ENCODE measurements around the gene FFAR3. TPM values are rescaled to one million over a fixed set of nuclear protein-coding genes. Genes with fewer than 3 reads are reported as not detected.

Gene FFAR3
- total RNA-seq (2014; rRNA removed; shearing (Covaris generic)): not detected in 2 replicates

GRCh38 chr19:35357867-35358573 is at the start of gene FFAR3:
Gene FFAR3, plus strand, starts transcription at chr19:35358460. Its CDS starts 431 bp downstream, at chr19:35358891.

GRCh38 chr19:35328851-35329285 is 29.4 kb upstream of the FFAR3 start, which contains the start of gene CD22:
Gene CD22, plus strand, starts transcription at chr19:35329187. Its CDS starts 2,854 bp downstream, at chr19:35332041.

GRCh38 chr19:35347171-35347929 is 10.9 kb upstream of the FFAR3 start, which contains the start of gene FFAR1:
Gene FFAR1, plus strand, starts transcription at chr19:35347902. Its CDS starts 3,650 bp downstream, at chr19:35351552.

GRCh38 chr19:35370722-35371121 is 12.5 kb downstream of the FFAR3 start, which contains the start of gene GPR42:
Gene GPR42, plus strand, starts transcription at chr19:35371068. Its CDS starts 292 bp downstream, at chr19:35371360.

Other genes starting within 250 kb of the FFAR3 start
- gene FXYD3, start 242.6 kb upstream of the FFAR3 start, total RNA-seq (2014; rRNA removed; shearing (Covaris generic)): 49.6 and 65.0 TPM in 2 replicates
- gene LGI4, start 223.4 kb upstream of the FFAR3 start, total RNA-seq (2014; rRNA removed; shearing (Covaris generic)): 0.64 and 3.0 TPM in 2 replicates
- gene FXYD1, start 219.6 kb upstream of the FFAR3 start, total RNA-seq (2014; rRNA removed; shearing (Covaris generic)): 0.56 TPM in 1 of 2 replicates, not detected in the other
- gene FXYD7, start 215.2 kb upstream of the FFAR3 start, total RNA-seq (2014; rRNA removed; shearing (Covaris generic)): 0.26 and 2.1 TPM in 2 replicates
- gene FXYD5, start 203.7 kb upstream of the FFAR3 start, total RNA-seq (2014; rRNA removed; shearing (Covaris generic)): 143 and 156 TPM in 2 replicates
- gene FAM187B, start 129.7 kb upstream of the FFAR3 start, total RNA-seq (2014; rRNA removed; shearing (Covaris generic)): not detected in 2 replicates
- 3.6 and 4.5 TPM in 2 replicates for gene LSR, start 109.5 kb upstream of the FFAR3 start, total RNA-seq (2014; rRNA removed; shearing (Covaris generic))
- 160 and 166 TPM in 2 replicates for gene USF2, start 89.5 kb upstream of the FFAR3 start, total RNA-seq (2014; rRNA removed; shearing (Covaris generic))
- 1.2 TPM in 1 of 2 replicates, not detected in the other for gene HAMP, start 75.9 kb upstream of the FFAR3 start, total RNA-seq (2014; rRNA removed; shearing (Covaris generic))
- gene MAG, start 66.3 kb upstream of the FFAR3 start, total RNA-seq (2014; rRNA removed; shearing (Covaris generic)): 1.3 TPM in 1 of 2 replicates, not detected in the other
- gene CD22, start 29.3 kb upstream of the FFAR3 start, total RNA-seq (2014; rRNA removed; shearing (Covaris generic)): 8.2 and 11.6 TPM in 2 replicates
- 0.16 TPM in 1 of 2 replicates, not detected in the other for gene FFAR1, start 10.6 kb upstream of the FFAR3 start, total RNA-seq (2014; rRNA removed; shearing (Covaris generic))
- gene GPR42, start 12.6 kb downstream of the FFAR3 start, total RNA-seq (2014; rRNA removed; shearing (Covaris generic)): not detected in 2 replicates
- not detected in 2 replicates for gene FFAR2, start 89.8 kb downstream of the FFAR3 start, total RNA-seq (2014; rRNA removed; shearing (Covaris generic))
- gene KRTDAP, start 132.0 kb downstream of the FFAR3 start, total RNA-seq (2014; rRNA removed; shearing (Covaris generic)): not detected in 2 replicates
- 16.5 and 24.2 TPM in 2 replicates for gene DMKN, start 155.2 kb downstream of the FFAR3 start, total RNA-seq (2014; rRNA removed; shearing (Covaris generic))
- 0.05 TPM in 1 of 2 replicates, not detected in the other for gene SBSN, start 169.9 kb downstream of the FFAR3 start, total RNA-seq (2014; rRNA removed; shearing (Covaris generic))
- gene GAPDHS, start 175.0 kb downstream of the FFAR3 start, total RNA-seq (2014; rRNA removed; shearing (Covaris generic)): not detected in 2 replicates
- gene TMEM147, start 187.2 kb downstream of the FFAR3 start, total RNA-seq (2014; rRNA removed; shearing (Covaris generic)): 126 and 129 TPM in 2 replicates
- gene ATP4A, start 205.2 kb downstream of the FFAR3 start, total RNA-seq (2014; rRNA removed; shearing (Covaris generic)): not detected in 2 replicates
- not detected in 2 replicates for gene PMIS2, start 227.7 kb downstream of the FFAR3 start, total RNA-seq (2014; rRNA removed; shearing (Covaris generic))